NCI-H2081 (cell line): ENCODE results near the gene ESRP2.

ENCODE experiments used
- DNase-seq, 2 experiments: peaks; one replicate each; lab custom pipeline; 2025; lab: John Stamatoyannopoulos, UW

ESRP2 gene

GRCh38 chr16:68237243-68238028, 1.5 kb upstream of the ESRP2 start:
- DNase-seq, result peak; percentile 90 to 91

GRCh38 chr16:68236826-68237242, 907 bp upstream of the ESRP2 start:
- DNase-seq, result no peak

- DNase-seq, result peak; percentile 40 to 61
Measured at GRCh38 chr16:68236137-68236825, 354 bp upstream of the ESRP2 start.

- no peak for DNase-seq
Measured at GRCh38 chr16:68235108-68235886, 630 bp downstream of the ESRP2 start.

GRCh38 chr16:68234188-68235107, 1.5 kb downstream of the ESRP2 start:
- peak; percentile 22 to 72 for DNase-seq

- no peak for DNase-seq
Measured at GRCh38 chr16:68233835-68234187, 2.1 kb downstream of the ESRP2 start.

- no peak for DNase-seq
Measured at GRCh38 chr16:68233085-68233834, 2.7 kb downstream of the ESRP2 start.

- no peak for DNase-seq
Measured at GRCh38 chr16:68232335-68232734, 3.6 kb downstream of the ESRP2 start.

- DNase-seq, result no peak
Measured at GRCh38 chr16:68231384-68232136, 4.4 kb downstream of the ESRP2 start.

- no peak for DNase-seq
Measured at GRCh38 chr16:68230956-68231355, 5.0 kb downstream of the ESRP2 start.

- DNase-seq, result no peak
Measured at GRCh38 chr16:68230176-68230571, 5.8 kb downstream of the ESRP2 start.

- peak in 1 of 2 experiments; percentile 28 for DNase-seq
Measured at GRCh38 chr16:68229431-68230175, 6.3 kb downstream of the ESRP2 start.

- DNase-seq, result no peak
Measured at GRCh38 chr16:68228652-68229051, 7.3 kb downstream of the ESRP2 start.

GRCh38 chr16:68227850-68228553, 7.9 kb downstream of the ESRP2 start:
- DNase-seq, result no peak

- no peak for DNase-seq
Measured at GRCh38 chr16:68227183-68227793, 8.6 kb downstream of the ESRP2 start.

- DNase-seq, result no peak
Measured at GRCh38 chr16:68226116-68226515, 9.8 kb downstream of the ESRP2 start.

GRCh38 chr16:68223072-68223471, 12.9 kb downstream of the ESRP2 start:
- no peak for DNase-seq

GRCh38 chr16:68219725-68220351, 16.1 kb downstream of the ESRP2 start:
- DNase-seq, result no peak
